HG02973 (cell line): ENCODE results near the gene BRIP1.
"Not testable (repeated sequence)": the region's sequence is repeated elsewhere in the genome, so short reads cannot be mapped to it uniquely, and the experiment has no call there.

Source experiments
- ATAC-seq: cut with Tn5 transposase; IDR thresholded peaks from one replicate; pipeline ENCODE4 v1.9.1; 2021; ENCODE audit warnings: moderate library complexity; ENCODE audit not compliant: unreplicated experiment

BRIP1 gene

GRCh38 chr17:61806081-61806828, 57.1 kb downstream of the BRIP1 start:
- ATAC-seq, result no peak

- no peak for ATAC-seq
Observed at GRCh38 chr17:61805399-61805798, 57.9 kb downstream of the BRIP1 start.

- ATAC-seq, result no peak
Observed at GRCh38 chr17:61803796-61804195, 59.5 kb downstream of the BRIP1 start.

GRCh38 chr17:61803216-61803615, 60.1 kb downstream of the BRIP1 start:
- ATAC-seq, result no peak

DNA sequence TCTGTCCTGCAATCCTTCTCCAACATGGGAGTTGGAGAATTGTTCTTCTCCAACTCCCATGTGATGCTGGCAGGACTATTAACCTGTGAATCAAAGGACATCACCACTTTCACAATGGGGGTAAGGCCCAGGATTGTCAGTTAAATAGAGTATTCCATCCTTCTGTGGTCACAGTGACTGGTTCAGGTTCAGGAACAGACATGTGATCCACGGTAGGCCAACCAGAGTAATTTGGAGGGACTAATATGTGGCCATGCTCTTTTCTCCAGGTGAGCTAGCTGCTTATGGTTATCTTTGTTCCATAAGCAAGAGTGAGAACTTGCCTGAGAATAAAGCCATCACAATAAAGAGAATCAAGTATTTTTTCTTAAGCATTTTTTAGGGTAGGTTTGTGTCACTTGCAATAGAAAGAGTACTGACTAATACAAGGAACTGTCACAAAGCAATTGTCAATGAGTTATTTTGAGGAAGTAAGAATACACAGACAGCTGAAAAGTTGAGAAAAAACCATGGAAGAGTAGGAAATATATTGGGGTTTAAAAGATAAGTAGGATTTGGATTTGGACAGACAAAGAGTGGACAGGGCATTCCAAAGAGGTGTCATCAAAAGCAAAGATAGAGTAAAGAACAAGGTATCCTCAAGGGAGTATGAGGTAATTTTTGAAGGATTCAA, 63.4 kb downstream of the BRIP1 start:
- no peak for ATAC-seq

- no peak for ATAC-seq
Observed at GRCh38 chr17:61797283-61797682, 66.0 kb downstream of the BRIP1 start.

DNA sequence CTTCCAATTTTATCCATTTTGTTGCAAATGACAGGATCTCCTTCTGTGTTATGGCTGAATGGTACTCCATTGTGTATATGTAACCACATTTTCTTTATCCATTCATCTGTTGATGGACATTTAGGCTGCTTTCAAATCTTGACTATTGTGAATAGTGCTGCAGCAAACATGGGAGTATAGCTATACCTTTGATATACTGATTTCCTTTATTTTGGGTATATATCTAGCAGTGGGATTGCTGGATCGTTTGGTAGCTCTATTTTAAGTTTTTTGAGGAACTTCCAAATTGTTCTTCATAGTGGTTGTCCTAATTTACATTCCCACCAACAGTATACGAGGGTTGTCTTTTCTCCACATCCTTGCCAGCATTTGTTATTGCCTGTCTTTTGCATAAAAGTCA, 67.8 kb downstream of the BRIP1 start:
- ATAC-seq, result no peak

DNA sequence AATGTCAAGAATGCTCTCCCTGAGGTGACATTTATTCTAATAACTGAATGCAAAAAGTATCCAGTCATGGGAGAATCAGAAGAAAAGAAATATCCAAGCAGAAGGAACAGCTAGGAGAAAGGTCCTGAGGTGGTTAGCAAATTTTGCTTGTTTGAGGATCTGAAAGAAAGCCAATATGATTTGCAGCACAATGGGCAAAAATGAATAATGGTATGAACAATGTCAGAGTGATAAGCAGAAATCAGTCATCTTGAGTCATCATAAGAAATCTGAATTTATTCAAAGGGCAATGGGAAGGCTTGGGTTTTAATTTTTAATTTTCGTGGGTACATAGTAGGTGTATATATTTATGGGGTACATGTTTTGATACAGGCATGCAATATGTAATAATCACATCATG, 68.5 kb downstream of the BRIP1 start:
- no peak for ATAC-seq

- ATAC-seq, result no peak
Observed at GRCh38 chr17:61794242-61794641, 69.1 kb downstream of the BRIP1 start.

GRCh38 chr17:61793565-61793964, 69.8 kb downstream of the BRIP1 start:
- no peak for ATAC-seq

- no peak for ATAC-seq
Observed at GRCh38 chr17:61789872-61790271, 73.5 kb downstream of the BRIP1 start.

GRCh38 chr17:61786088-61786487, 77.2 kb downstream of the BRIP1 start:
- no peak for ATAC-seq

GRCh38 chr17:61784510-61784909, 78.8 kb downstream of the BRIP1 start:
- ATAC-seq, result no peak

GRCh38 chr17:61783556-61784304, 79.6 kb downstream of the BRIP1 start:
- no peak for ATAC-seq

- no peak for ATAC-seq
Observed at GRCh38 chr17:61783120-61783519, 80.2 kb downstream of the BRIP1 start.

GRCh38 chr17:61782683-61783082, 80.6 kb downstream of the BRIP1 start:
- no peak for ATAC-seq

GRCh38 chr17:61775364-61775763, 88.0 kb downstream of the BRIP1 start:
- no peak for ATAC-seq

GRCh38 chr17:61774724-61775123, 88.6 kb downstream of the BRIP1 start:
- ATAC-seq, result no peak

DNA sequence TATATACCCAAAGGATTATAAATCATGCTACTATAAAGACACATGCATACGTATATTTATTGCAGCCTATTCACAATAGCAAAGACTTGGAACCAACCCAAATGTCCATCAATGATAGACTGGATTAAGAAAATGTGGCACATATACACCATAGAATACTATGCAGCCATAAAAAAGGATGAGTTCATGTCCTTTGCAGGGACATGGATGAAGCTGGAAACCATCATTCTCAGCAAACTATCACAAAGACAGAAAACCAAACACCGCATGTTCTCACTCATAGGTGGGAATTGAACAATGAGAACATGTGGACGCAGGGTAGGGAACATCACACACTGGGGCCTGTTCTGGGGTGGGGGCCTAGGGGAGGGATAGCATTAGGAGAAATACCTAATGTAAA, 89.2 kb downstream of the BRIP1 start:
- ATAC-seq, result not testable (repeated sequence)

GRCh38 chr17:61770752-61771533, 92.4 kb downstream of the BRIP1 start:
- ATAC-seq, result no peak

GRCh38 chr17:61770043-61770442, 93.3 kb downstream of the BRIP1 start:
- no peak for ATAC-seq
